Measurements from ENCODE around the gene C17orf100.
A peak's percentile ranks its signal among the peaks of the same experiment; 100 is the strongest.
"Not testable (repeated sequence)": the region's sequence is repeated elsewhere in the genome, so short reads cannot be mapped to it uniquely, and the experiment has no call there.

C17orf100 gene

GRCh38 chr17:6691958-6692357 lies 40.4 kb downstream of the C17orf100 start:
- DNase-seq (ENCODE audit: low spot score), result not testable (repeated sequence)

GRCh38 chr17:6695051-6695450 lies 43.5 kb downstream of the C17orf100 start:
- DNase-seq (ENCODE audit: low spot score), result no peak

GRCh38 chr17:6695565-6695964 lies 44.0 kb downstream of the C17orf100 start:
- no peak for DNase-seq (ENCODE audit: low spot score)

GRCh38 chr17:6696906-6697305 lies 45.3 kb downstream of the C17orf100 start:
- no peak for DNase-seq (ENCODE audit: low spot score)

GRCh38 chr17:6698004-6698403 lies 46.4 kb downstream of the C17orf100 start:
- DNase-seq (ENCODE audit: low spot score), result no peak

GRCh38 chr17:6699997-6700947 lies 48.7 kb downstream of the C17orf100 start:
- DNase-seq (ENCODE audit: low spot score), result no peak

- DNase-seq (ENCODE audit: low spot score), result no peak
These were observed 49.4 kb downstream of the C17orf100 start for GRCh38 chr17:6700948-6701307.

- DNase-seq (ENCODE audit: low spot score), result peak; percentile 30
These were observed 50.2 kb downstream of the C17orf100 start for GRCh38 chr17:6701719-6702118.

GRCh38 chr17:6702567-6703215 lies 51.1 kb downstream of the C17orf100 start:
- no peak for DNase-seq (ENCODE audit: low spot score)
